ENCODE measurements around the gene NT5E.

NT5E gene

GRCh38 chr6:85460154-85460920 lies 10.5 kb downstream of the NT5E start:
- Histone ChIP-seq H3K36me3 (ENCODE audit: control insufficient read depth in 2 of 2, insufficient read depth in 1 of 2, low read length in 2 of 2) (no peaks in the 10 kb centered on the region), H3K9me3 (ENCODE audit: control insufficient read depth, insufficient read depth, low read depth, low read length) (no peaks in the 10 kb centered on the region), H3K27ac (ENCODE audit: extremely low read depth, low read depth, low read length) (no peak overlapping the region), H3K4me3 (ENCODE audit: low read depth, low read length) (no peak overlapping the region), H3K4me1 (ENCODE audit: control insufficient read depth, insufficient read depth, low read length) (0 out of 2 replicates have a peak, but pooled peaks cover 4% of the 10 kb centered on the region)
- TF ChIP-seq, protein P1, sequence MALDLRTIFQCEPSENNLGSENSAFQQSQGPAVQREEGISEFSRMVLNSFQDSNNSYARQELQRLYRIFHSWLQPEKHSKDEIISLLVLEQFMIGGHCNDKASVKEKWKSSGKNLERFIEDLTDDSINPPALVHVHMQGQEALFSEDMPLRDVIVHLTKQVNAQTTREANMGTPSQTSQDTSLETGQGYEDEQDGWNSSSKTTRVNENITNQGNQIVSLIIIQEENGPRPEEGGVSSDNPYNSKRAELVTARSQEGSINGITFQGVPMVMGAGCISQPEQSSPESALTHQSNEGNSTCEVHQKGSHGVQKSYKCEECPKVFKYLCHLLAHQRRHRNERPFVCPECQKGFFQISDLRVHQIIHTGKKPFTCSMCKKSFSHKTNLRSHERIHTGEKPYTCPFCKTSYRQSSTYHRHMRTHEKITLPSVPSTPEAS (tag by site-specific recombination; IDR thresholded peaks at IDR 0.05): no peak
- TF ChIP-seq ZNF513 (tag by site-specific recombination; IDR thresholded peaks at IDR 0.05): no peak
- no peak for TF ChIP-seq ZNF155 (tag by site-specific recombination; IDR thresholded peaks at IDR 0.05)
- no peak for TF ChIP-seq ZBTB49 (tag by site-specific recombination; IDR thresholded peaks at IDR 0.05; ENCODE audit: low read depth)
- TF ChIP-seq ZNF704 (tag by site-specific recombination; IDR thresholded peaks at IDR 0.05): no peak
- no peak for TF ChIP-seq ZNF433 (tag by site-specific recombination; IDR thresholded peaks at IDR 0.05; ENCODE audit: low read depth)
- TF ChIP-seq, protein P2, sequence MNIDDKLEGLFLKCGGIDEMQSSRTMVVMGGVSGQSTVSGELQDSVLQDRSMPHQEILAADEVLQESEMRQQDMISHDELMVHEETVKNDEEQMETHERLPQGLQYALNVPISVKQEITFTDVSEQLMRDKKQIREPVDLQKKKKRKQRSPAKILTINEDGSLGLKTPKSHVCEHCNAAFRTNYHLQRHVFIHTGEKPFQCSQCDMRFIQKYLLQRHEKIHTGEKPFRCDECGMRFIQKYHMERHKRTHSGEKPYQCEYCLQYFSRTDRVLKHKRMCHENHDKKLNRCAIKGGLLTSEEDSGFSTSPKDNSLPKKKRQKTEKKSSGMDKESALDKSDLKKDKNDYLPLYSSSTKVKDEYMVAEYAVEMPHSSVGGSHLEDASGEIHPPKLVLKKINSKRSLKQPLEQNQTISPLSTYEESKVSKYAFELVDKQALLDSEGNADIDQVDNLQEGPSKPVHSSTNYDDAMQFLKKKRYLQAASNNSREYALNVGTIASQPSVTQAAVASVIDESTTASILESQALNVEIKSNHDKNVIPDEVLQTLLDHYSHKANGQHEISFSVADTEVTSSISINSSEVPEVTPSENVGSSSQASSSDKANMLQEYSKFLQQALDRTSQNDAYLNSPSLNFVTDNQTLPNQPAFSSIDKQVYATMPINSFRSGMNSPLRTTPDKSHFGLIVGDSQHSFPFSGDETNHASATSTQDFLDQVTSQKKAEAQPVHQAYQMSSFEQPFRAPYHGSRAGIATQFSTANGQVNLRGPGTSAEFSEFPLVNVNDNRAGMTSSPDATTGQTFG (tag by site-specific recombination; IDR thresholded peaks at IDR 0.05; ENCODE audit: borderline replicate concordance): no peak
- no peak for TF ChIP-seq ZNF548 (tag by site-specific recombination; IDR thresholded peaks at IDR 0.05)
- TF ChIP-seq ZNF335 (tag by site-specific recombination; conservative IDR thresholded peaks at IDR 0.05): no peak
- TF ChIP-seq ZNF404 (tag by site-specific recombination; IDR thresholded peaks at IDR 0.05): no peak
- ChIA-PET CTCF (interaction anchor here (0.6 to 2.5 kb wide), 2 partner anchors 10 to 43 kb away, joined by 3 to 7 read pairs; partner anchors contain the start of gene NT5E), POLR2A (no interaction called here)

DNA sequence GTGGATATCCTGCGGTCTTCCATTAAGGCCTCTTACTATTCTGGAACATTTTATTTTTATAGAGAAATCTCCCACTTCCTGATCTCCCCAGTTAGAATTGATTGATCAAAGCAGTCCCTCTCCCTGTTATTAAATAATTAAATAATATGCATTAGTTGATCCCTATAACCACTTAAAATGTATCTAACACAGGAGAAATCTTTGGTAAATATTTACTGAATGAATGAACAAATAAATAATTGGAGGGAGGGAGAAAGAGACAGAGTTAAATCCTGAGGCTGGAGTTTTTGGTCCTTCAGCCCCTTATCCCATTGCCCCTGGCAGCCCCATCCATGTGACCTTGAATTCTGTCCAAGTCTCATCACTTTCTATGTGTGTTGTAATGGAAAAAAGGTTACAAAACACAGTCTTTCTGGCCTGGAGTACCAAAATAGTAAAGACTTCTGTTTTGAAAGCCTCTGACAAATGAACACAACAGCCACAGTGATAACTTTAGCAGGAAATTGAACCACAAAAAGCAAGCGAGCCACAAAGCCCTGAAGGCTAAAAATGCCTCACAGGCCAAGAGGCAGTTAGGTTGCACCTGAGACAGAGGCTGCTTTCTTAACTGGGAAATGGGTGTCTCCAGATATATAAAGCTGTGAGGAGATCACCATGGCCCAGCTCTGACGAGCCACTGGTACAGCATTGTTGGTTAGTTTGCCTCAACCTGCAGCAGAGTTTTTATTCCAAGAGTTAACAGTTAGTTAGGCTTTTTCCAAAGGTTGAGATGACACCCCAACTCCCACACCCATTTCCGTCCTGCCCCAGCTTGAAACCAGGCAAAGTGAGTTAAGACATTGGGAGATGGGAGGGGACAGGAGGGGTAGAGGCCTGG lies 11.3 kb downstream of the NT5E start:
- CTCF ChIA-PET: interaction anchor here (0.6 to 3.1 kb wide), 4 partner anchors 11 to 106 kb away, joined by 3 to 25 read pairs (median 6); partner anchors contain the start of gene NT5E
- Histone ChIP-seq H3K9me3 (ENCODE audit: control insufficient read depth, insufficient read depth, low read depth, low read length) (no peaks in the 10 kb centered on the region), H3K4me1 (ENCODE audit: control insufficient read depth, insufficient read depth, low read length) (0 out of 2 replicates have a peak, but pooled peaks cover 4% of the 10 kb centered on the region), H3K4me3 (ENCODE audit: low read depth, low read length) (no peak overlapping the region), H3K36me3 (ENCODE audit: control insufficient read depth in 2 of 2, insufficient read depth in 1 of 2, low read length in 2 of 2) (no peaks in the 10 kb centered on the region), H3K27ac (ENCODE audit: extremely low read depth, low read depth, low read length) (no peak overlapping the region)
- POLR2A ChIA-PET: no interaction called here
- no peak for TF ChIP-seq GLI2 (tag by site-specific recombination; IDR thresholded peaks at IDR 0.05; ENCODE audit: borderline replicate concordance, low read depth)
- TF ChIP-seq ZNF510 (tag by site-specific recombination; IDR thresholded peaks at IDR 0.05; ENCODE audit: insufficient replicate concordance): no peak
- no peak for TF ChIP-seq ZNF548 (tag by site-specific recombination; IDR thresholded peaks at IDR 0.05)
- TF ChIP-seq ZNF24 (tag by site-specific recombination; IDR thresholded peaks at IDR 0.05): no peak
- TF ChIP-seq ZNF311 (tag by site-specific recombination; IDR thresholded peaks at IDR 0.05; ENCODE audit: borderline replicate concordance): no peak
- TF ChIP-seq ZNF664 (tag by site-specific recombination; IDR thresholded peaks at IDR 0.05): no peak
- no peak for TF ChIP-seq ZNF555 (tag by site-specific recombination; conservative IDR thresholded peaks at IDR 0.05)
- no peak for TF ChIP-seq ZNF184 (tag by site-specific recombination; IDR thresholded peaks at IDR 0.05)
